SH-SY5Y (cell line): ENCODE measurements around the gene RFPL1.

Source experiments
- GATA2 ChIP-seq: IDR thresholded peaks from 2 replicates; pipeline ENCODE4 v1.6.1; 2011; ENCODE audit warnings: mild to moderate bottlenecking, low read depth, low read length
- GATA3 ChIP-seq: IDR thresholded peaks from 2 replicates; pipeline ENCODE4 v1.6.1; 2011; ENCODE audit warnings: low read depth, mild to moderate bottlenecking, low read length, moderate library complexity

GRCh38 chr22:29469755-29470154 lies 31.4 kb downstream of the RFPL1 start:
- TF ChIP-seq GATA2 (no peak), GATA3 (no peak)
